IPS-15b (cell line): ENCODE results near the gene RTN4RL1.

Source experiments
- H3K27me3 ChIP-seq: one replicate; pipeline ENCODE4 v1.6.1; 2013; ENCODE audit warnings: low read length; ENCODE audit not compliant: control insufficient read depth, insufficient read depth
- H3K36me3 ChIP-seq: one replicate; pipeline ENCODE4 v1.6.1; 2013; ENCODE audit warnings: low read length; ENCODE audit not compliant: control insufficient read depth, insufficient read depth
- H3K4me1 ChIP-seq: one replicate; pipeline ENCODE4 v1.6.1; 2013; ENCODE audit warnings: mild to moderate bottlenecking, low read length; ENCODE audit not compliant: control insufficient read depth, insufficient read depth
- H3K4me3 ChIP-seq: one replicate; pipeline ENCODE4 v1.5.1; 2013; ENCODE audit warnings: low read depth, low read length
- H3K9ac ChIP-seq: one replicate; pipeline ENCODE4 v1.6.1; 2013; ENCODE audit warnings: low read depth, mild to moderate bottlenecking, low read length
- H3K9me3 ChIP-seq: one replicate; pipeline ENCODE4 v1.6.1; 2013; ENCODE audit warnings: mild to moderate bottlenecking, low read length; ENCODE audit not compliant: control insufficient read depth, insufficient read depth

The RTN4RL1 gene

DNA sequence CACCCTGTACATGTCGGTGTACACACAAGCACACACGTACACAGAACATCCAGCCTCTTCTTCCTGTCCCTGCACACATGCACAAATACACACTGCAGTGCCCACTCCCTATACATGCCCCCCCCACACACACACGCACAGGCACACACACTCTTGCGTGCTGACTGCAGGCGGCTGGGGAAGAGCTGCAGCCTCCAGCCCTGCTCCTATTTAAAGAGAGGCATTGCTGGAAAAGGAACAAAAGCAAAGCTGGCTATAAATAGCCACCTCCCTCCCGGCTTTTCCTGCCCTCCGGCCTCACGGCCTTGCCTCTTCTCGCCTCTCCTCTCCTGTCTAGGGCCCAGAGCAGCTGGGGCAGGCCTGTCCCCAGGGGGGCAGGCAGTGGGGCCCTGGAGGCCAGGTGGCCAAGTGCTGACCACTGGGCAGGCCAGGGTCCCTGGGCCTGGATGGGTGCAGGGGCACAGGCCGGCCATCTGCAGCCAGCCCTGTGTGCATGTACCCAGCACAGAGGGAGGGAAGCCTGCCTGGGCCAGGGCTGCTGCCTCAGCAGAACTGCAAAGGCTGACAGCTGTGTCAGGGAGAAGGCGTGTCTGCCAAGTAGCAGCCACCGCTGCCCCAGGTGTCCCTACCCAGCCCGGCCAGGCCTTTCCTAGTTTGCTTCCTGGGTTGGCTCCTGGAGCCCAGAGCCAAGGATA is 25.4 kb downstream of the RTN4RL1 start:
- no peak overlapping the region for H3K9ac ChIP-seq
- peaks cover 14% of the 10 kb centered on the region for H3K27me3 ChIP-seq
- H3K9me3 ChIP-seq: no peaks in the 10 kb centered on the region
- no peak overlapping the region for H3K4me3 ChIP-seq
- no peaks in the 10 kb centered on the region for H3K36me3 ChIP-seq
- peaks cover 3% of the 10 kb centered on the region for H3K4me1 ChIP-seq

DNA sequence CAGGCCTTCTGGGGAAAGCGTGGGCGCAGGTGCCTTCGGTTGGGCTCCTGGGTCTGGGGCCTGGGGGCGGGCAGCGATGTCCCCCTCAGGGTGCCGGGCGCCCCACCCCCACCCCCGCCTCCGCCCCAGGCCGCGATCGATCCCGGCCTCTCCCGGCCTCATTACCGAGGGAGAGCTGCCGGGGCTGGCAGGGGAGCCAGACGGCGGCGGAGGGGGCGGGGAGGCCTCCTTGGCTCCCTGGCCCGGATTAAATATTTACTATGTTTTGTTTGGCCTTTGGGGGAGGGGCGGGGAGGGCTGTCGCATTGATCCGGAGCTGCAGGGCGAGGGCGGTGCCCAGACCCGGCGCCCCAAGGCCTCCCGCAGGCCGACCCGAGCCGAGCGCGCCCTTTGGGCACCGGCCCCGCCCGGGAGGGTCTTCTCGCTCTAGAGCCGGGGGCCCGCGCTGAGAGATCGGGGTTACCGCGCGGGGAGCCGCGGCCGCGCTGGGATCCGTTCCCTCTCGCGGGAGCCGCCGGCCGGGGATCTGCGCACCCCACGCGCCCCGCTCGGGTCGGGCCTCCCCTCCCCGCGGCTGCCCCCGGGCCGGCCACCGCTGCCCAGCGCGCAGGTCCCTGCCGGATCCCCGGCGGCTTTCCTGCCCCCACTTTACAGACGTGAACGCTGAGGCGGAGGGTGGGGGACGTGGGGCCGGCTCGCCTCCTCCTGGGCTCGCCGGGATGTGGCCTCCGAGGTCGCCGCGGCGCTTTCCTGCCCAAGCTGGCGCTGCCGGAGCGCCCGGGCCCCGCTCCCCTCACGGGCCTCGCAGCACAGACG is 27.0 kb downstream of the RTN4RL1 start:
- H3K9ac ChIP-seq: no peak overlapping the region

DNA sequence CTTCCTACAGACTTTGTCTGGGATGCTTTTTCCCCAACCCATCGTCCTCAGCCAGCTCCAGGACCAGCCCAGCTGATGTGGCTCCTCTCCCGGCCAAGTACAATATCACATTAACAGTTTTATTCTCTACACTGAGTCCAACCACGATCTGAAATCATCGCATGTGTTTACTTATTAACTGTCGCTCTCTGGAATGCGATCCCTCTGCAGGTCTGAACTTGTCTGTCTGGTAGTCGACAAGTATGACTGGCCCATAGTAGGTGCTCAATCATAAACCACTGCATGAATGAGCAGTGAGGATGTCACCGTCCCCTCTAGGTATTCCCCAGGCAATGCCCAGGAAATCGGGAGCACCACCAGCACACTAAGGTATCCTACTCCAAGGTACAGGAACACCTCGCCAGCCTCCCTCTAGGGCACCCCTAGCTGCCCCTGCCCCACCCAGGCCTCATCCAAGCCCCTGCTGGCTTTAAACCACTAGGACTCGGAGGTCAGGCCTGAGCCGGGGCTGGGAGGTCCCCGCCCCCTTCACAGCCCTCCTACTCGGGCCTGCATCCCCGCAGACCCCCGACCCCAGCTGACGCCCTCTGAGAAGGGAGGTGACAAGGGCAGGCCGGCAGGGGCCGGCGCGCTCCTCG is 27.7 kb downstream of the RTN4RL1 start:
- Histone ChIP-seq H3K36me3 (no peaks in the 10 kb centered on the region), H3K9me3 (no peaks in the 10 kb centered on the region), H3K27me3 (peaks cover 14% of the 10 kb centered on the region), H3K9ac (no peak overlapping the region), H3K4me3 (peak overlapping the region; percentile 22), H3K4me1 (peaks cover 3% of the 10 kb centered on the region)

More for the DNA sequence above, 27.0 kb downstream of the RTN4RL1 start:
- peaks cover 14% of the 10 kb centered on the region for H3K27me3 ChIP-seq
- H3K36me3 ChIP-seq: no peaks in the 10 kb centered on the region
- H3K9me3 ChIP-seq: no peaks in the 10 kb centered on the region
- peaks cover 3% of the 10 kb centered on the region for H3K4me1 ChIP-seq
- H3K4me3 ChIP-seq: peak overlapping the region; percentile 22

DNA sequence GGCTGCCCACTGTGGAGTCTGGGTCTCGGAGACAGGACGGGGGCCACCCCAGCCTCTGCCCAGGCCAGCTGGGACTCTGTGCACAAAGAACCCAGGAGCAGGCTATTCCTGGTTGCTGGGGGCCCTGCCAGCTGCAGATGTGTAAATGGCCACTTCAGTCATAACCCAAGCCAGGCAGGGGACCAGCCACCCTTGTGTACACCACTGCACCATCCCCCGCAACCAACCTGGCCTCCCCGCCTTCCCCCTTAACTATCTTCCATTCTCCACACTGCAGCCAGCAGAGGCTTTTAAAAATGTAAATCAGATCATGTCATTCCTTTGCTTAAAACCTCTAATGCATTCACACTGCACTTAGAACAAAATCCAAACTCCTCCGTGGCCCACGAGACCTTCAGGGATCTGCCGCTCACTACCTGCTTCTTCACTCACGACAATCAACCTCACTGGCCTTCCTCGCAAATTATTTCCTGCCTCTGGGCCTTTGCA is 28.3 kb downstream of the RTN4RL1 start:
- Histone ChIP-seq H3K4me1 (peaks cover 3% of the 10 kb centered on the region), H3K9me3 (no peaks in the 10 kb centered on the region), H3K9ac (no peak overlapping the region), H3K36me3 (no peaks in the 10 kb centered on the region), H3K27me3 (peaks cover 14% of the 10 kb centered on the region), H3K4me3 (no peak overlapping the region)

DNA sequence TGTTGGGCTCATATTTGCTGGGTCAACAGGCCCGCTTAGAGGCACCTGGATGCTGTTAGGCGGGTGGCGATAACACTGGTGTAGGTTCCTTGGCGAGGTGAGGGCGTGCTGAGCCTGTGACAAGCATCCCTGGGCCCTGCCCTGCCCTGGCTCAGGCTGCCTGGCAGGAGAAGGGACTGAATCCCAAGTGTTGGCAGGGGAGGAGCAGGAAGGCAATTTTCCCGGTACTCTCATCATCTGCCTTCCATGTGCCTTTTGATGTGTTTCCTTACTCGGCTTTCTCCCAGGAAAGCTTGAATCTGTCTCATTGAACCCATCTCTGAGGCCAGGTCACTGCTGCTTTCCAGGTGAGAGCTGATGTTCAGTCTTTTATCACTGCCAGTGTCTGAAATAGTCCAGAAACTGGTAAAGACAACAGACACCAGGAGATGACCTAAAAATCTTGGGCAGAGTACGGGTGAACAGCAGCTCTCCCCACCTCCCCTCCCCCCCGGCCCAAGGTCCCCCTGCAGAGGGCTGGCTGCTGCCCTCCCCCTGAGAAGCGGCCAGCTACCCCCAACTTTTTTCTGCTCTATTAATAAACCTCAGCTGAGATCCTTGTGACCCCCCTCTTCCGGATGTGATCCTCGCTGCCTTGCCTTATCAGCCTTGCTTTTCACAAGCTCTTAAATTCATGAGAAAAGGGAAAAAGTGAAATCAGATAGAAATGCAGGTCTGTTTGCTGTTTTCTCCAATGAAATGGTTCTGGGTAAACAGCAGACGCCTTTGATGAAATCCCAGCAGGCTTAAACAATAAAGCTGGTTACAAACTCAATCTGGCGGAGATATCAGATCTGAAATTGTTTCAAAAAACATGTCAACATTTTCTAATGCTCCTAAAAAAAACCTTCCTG is 29.0 kb downstream of the RTN4RL1 start:
- Histone ChIP-seq H3K4me1 (peaks cover 3% of the 10 kb centered on the region), H3K4me3 (no peak overlapping the region), H3K9ac (no peak overlapping the region), H3K27me3 (peaks cover 14% of the 10 kb centered on the region), H3K36me3 (no peaks in the 10 kb centered on the region), H3K9me3 (no peaks in the 10 kb centered on the region)

DNA sequence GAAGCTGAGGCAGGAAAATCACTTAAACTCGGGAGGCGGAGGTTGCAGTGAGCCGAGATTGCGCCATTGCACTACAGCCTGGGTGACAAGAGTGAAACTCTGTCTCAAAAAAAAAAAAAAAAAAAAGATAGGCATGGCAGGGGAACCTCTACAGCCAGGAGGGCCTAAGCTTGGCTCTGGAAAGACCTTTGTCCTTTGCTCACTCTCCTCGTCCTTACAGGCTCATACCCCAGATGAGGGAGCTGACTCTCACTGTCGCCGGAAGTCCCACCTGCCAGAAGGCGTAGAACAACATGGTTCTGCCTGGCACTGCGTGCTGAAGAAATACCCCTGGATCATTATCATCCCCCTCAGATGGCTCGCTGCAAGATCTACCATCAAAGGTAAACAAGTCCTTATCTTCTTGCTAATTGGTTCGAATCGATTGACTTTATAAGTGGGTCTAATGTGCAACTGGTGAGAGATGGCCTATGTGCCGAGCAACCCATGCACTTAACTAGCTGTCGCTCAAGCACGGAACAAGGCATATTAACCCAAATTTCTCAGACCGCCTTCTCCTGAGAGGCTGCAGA is 29.7 kb downstream of the RTN4RL1 start:
- Histone ChIP-seq H3K4me1 (peaks cover 3% of the 10 kb centered on the region), H3K9ac (no peak overlapping the region), H3K9me3 (no peaks in the 10 kb centered on the region), H3K4me3 (no peak overlapping the region), H3K36me3 (no peaks in the 10 kb centered on the region), H3K27me3 (peaks cover 16% of the 10 kb centered on the region)

DNA sequence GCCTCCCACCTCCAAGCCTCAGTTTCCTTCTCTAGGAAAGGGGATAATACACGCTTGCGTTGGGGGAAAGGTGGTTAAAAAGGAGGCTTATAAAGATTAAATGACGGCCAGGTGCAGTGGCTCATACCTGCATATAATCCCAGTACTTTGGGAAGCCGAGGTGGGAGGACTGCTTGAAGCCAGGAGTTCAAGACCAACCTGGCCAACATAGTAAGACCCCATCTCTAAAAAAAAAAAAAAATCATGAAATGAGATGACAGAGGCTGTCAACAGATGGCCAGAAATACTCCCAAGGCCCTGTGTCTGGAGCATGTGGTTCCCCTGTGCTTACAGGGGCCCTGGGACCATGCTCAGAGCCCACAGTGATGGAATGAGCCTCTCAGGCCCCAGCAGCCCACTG is 30.4 kb downstream of the RTN4RL1 start:
- H3K9ac ChIP-seq: no peak overlapping the region
- H3K9me3 ChIP-seq: no peaks in the 10 kb centered on the region
- H3K4me1 ChIP-seq: peaks cover 3% of the 10 kb centered on the region
- H3K27me3 ChIP-seq: peaks cover 16% of the 10 kb centered on the region
- no peaks in the 10 kb centered on the region for H3K36me3 ChIP-seq
- no peak overlapping the region for H3K4me3 ChIP-seq

DNA sequence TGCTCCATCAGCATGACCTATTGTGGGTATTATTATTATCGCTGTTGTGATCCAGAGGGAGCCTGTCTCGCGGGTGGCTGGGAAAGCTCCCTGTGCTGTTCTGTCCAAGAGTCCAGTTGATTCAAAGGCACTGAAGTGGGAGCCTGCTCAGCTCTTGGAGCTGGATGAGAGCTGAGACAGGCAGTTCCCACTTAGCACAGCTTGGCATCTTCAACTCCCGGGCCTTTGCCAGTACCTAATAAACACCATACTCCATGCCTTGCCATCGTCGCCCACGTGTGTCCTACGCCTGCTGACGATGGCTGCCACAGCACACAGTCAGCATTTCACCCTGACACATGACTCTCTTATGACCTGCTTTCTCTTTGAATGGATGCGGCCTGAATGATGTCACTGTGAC is 32.6 kb downstream of the RTN4RL1 start:
- Histone ChIP-seq H3K36me3 (no peaks in the 10 kb centered on the region), H3K27me3 (peaks cover 10% of the 10 kb centered on the region), H3K9me3 (no peaks in the 10 kb centered on the region), H3K4me1 (peaks cover 3% of the 10 kb centered on the region), H3K9ac (no peak overlapping the region), H3K4me3 (no peak overlapping the region)

DNA sequence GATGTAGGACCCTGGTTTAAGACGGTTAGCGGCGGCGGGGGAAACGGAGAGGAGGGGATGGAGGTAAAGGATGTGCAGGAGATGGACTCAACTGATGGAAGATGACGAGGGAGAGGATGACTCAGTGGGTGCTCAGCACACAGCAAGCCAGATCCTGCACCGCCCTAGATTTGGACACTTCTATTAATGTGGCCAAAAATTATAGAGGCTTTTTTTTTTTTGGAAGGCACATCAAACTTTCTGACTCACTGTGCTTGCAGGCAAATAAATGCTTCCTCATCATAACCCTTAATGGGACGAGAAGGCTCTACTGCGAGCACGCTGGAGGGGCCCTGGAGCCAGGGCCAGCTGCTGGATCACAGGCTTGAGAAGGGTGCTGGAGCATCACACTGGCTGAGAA is 36.0 kb downstream of the RTN4RL1 start:
- H3K4me3 ChIP-seq: no peak overlapping the region
- H3K9ac ChIP-seq: no peak overlapping the region
- no peaks in the 10 kb centered on the region for H3K4me1 ChIP-seq
- H3K27me3 ChIP-seq: peaks cover 2% of the 10 kb centered on the region
- H3K36me3 ChIP-seq: no peaks in the 10 kb centered on the region
- no peaks in the 10 kb centered on the region for H3K9me3 ChIP-seq

DNA sequence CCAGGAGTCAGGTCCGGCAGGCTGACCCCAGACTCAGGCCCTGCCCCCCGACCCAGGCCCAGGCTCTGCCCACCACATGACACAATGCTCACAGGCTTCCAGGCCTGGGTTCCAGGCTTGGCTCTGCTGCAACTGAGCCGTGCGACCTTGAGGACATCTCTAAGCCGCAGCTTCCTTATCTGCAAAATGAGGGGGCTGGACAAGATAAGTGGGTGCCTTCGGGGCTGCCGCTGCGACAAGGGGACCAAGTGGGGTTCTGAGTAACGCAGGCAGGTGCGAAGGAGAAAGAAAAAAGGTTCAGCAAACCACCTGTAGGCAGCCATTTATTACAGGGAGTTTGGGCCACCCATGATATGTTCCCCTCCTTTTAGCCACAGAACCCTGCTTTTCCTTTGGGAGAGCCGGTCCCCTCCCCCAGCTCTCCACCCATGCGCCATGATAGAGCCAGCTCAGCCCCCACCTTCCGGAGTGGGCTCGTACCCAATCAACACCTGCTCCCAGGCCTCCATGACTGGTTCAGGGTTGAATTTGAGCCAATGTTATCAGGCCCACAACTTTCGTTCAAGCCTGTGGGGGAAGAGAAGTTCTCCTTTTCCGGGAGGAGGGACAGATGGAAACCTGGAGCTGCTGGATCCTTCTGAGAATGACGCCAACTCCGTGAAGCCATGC is 38.2 kb downstream of the RTN4RL1 start:
- no peak overlapping the region for H3K4me3 ChIP-seq
- H3K27me3 ChIP-seq: peaks cover 2% of the 10 kb centered on the region
- H3K9ac ChIP-seq: no peak overlapping the region
- peaks cover 3% of the 10 kb centered on the region for H3K4me1 ChIP-seq
- no peaks in the 10 kb centered on the region for H3K36me3 ChIP-seq
- no peaks in the 10 kb centered on the region for H3K9me3 ChIP-seq
